C4-2B (cell line): ENCODE data around the gene CFDP1.

Experiments used
- CTCF ChIP-seq: fragments of 450-650 bp; conservative IDR thresholded peaks from 2 replicates; pipeline ENCODE4 v1.5.1; 2017; ENCODE audit warnings: mild to moderate bottlenecking
- ZFX ChIP-seq: fragments of 450-650 bp; IDR thresholded peaks from 2 replicates; pipeline ENCODE4 v1.6.1; 2017

DNA sequence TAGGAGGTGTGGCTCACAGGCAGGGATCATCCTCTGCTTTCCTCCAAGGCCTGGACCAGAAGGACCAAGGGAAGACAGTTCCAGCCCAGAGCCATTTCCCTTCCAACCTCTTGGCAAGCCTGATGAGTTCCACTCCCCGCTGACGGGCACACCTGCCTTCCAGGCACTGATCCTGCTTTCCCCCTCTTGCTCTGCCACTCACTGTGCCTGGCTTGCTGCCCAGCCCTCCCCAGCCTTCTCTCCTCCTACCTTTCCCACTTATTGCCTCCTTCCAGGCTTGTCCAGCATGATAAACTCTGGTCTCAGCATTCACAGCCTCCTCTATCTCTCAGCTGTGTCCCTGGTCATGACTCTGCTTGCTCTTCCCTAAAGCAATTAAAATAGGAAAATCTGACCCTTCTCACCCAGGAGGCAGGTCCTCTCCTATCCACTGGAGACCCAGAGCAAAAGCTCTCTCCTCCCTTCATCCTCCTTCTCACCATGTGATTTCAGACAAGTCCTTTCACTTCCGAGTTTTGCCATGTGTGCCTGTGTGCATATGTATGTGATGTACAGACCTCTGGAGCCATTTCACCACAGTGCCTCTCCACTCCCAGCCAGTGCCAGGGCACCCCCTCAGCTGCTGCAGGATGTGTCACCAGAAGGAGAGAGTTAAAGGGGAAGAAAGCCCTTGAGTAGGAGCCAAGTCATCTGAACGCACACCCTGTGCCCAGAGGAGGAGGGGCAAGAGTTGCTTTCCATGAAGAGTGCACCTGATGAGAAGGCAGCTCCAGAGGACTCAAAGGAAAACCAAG lies 44.6 kb upstream of the CFDP1 start:
- TF ChIP-seq CTCF (no peak), ZFX (no peak)
